ENCODE results near the gene ISM2.

DNA sequence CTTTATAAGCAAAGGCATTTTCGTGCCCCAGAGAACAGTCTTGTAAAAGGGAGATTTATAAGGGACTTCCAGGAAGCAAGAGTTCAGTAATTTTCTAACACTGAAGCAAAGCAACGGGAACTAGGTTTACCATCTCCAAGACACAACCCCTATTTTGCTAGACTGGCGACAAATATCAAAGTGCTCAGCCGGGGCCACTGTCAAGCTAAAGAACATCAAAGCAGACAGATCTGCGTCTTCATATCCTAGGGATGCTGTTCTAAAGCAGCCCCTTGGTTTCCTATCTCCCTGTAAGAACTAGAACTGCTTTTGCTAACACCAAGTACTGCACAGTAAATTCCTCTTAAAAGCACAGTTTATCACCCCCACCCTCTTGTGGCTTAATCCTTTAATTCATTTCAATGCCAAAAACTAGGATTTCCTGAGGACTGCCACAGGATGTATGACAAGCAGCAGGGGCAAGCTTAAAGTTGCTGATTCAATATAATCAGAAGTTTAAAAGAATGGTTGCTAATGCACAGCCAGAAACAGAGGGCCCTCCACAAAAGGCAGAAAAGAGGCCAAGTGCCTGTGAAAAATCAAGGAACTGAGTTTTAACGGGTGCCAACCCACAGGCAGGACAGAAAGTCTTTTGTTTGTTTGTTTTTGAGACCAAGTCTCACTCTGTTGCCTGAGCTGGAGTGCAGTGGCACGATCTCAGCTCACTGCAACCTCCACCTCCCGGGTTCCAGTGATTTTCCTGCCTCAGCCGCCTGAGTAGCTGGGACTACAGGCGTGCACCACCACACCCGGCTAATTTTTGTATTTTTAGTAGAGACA is 44.0 kb upstream of the ISM2 start:
- TF ChIP-seq CTCF (IDR thresholded peaks at IDR 0.05) (no peak), POLR2A (IDR thresholded peaks at IDR 0.05) (no peak)
